Naive thymus-derived CD8-positive, alpha-beta T cell (primary cell): ENCODE results near the gene RPL13A. TPM values are rescaled to one million over a fixed set of nuclear protein-coding genes. Genes with fewer than 3 reads are reported as not detected.
"Not testable (repeated sequence)": the region's sequence is repeated elsewhere in the genome, so short reads cannot be mapped to it uniquely, and the experiment has no call there.

Source experiments
- ATAC-seq, 2 donors: fragments of 150-1000 bp; cut with Tn5 transposase in 1 of 2; sonication (Bioruptor Pico), chemical (Tn5 transposase) in 1 of 2; 1 replicate in 1 of 2; 2 replicates in 1 of 2; pipeline ENCODE4 v1.10.0; 2021; ENCODE audit warnings: mild to moderate bottlenecking in 2 of 2, moderate library complexity in 2 of 2
- POLR2A ChIA-PET: fragments of 350-600 bp; sonication (Branson Sonifier 250); formaldehyde crosslinking; loops from one replicate; lab custom pipeline; 2021; ENCODE audit warnings: antibody characterized with exemption; lab: Charles Lee
- DNase-seq, 10 donors: peaks; one replicate each; pipeline versions ENCODE4 v3.0.0 to v3.0.0-alpha.2; 2020 to 2022
- H3K27ac Mint-ChIP-seq, 10 donors: one replicate each; pipeline ENCODE4 v1.8.0; 2020 to 2022; ENCODE audit warnings: mild to moderate bottlenecking in 10 of 10, mixed read lengths in 10 of 10, moderate library complexity in 4 of 10, inconsistent platforms in 1 of 10
- H3K27me3 Mint-ChIP-seq, 5 donors: one replicate each; pipeline ENCODE4 v1.8.0; 2021 to 2022; ENCODE audit warnings: mixed read lengths in 5 of 5
- H3K36me3 Mint-ChIP-seq, 3 donors: one replicate each; pipeline ENCODE4 v1.8.0; 2020 to 2022; ENCODE audit warnings: mixed read lengths in 3 of 3, mild to moderate bottlenecking in 2 of 3, inconsistent platforms in 1 of 3
- H3K4me1 Mint-ChIP-seq, 4 donors: one replicate each; pipeline ENCODE4 v1.8.0; 2021 to 2022; ENCODE audit warnings: mixed read lengths in 4 of 4
- H3K4me3 Mint-ChIP-seq, 10 donors: one replicate each; pipeline ENCODE4 v1.8.0; 2020 to 2022; ENCODE audit warnings: mild to moderate bottlenecking in 10 of 10, mixed read lengths in 10 of 10, moderate library complexity in 6 of 10, inconsistent platforms in 1 of 10
- H3K9me3 Mint-ChIP-seq, 9 donors: one replicate each; pipeline ENCODE4 v1.8.0; 2020 to 2022; ENCODE audit warnings: mixed read lengths in 9 of 9, mild to moderate bottlenecking in 3 of 9, inconsistent platforms in 1 of 9, moderate library complexity in 1 of 9
- polyA plus RNA-seq, 3 donors: library from polyadenylated mRNA; unstranded; fragments of 300-500 nt; fragmentation: Illumina TruSeq; gene quantifications; one replicate each; pipeline ENCODE4 v1.2.3, GENCODE V29; 2021
- total RNA-seq, 8 experiments: library from RNA in 2 of 8; stranded (reverse) in 2 of 8; gene quantifications; one replicate each; pipeline ENCODE4 v1.2.3 and lab custom pipeline; 2021 to 2026

Gene RPL13A
- total and polyA plus RNA-seq, 5 experiments from 2014 or later, result 3,162 to 5,167 (median 3,664) TPM

DNA sequence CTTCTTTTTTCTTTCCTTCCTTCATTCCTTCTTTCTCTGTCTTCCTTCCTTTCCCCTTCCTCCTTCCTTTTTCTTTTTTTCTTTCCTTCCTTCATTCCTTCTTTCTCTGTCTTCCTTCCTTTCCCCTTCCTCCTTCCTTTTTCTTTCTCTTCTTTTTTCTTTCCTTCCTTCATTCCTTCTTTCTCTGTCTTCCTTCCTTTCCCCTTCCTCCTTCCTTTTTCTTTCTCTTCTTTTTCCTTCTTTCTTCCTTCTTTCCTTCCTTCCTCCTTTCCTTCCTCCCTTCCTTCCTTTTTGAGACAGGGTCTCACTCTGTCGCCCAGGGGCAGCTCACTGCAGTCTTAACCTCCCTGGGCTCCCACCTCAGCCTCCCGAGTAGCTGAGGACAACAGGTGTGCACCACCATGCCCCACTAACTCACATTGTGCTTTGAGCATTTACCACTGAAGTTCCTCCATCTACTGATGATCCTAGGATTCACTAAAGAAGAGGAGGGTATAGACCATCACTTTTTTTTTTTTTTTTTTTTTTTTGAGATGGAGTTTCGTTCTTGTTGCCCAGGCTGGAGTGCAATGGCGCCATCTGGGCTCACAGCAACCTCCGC, 43.2 kb upstream of the RPL13A start:
- POLR2A ChIA-PET, result interaction anchor here (0.6 to 2.3 kb wide), 5 partner anchors 26 to 123 kb away, joined by 3 to 13 read pairs (median 3); partner anchors contain the start of gene RPL13A
- not testable (repeated sequence) for DNase-seq, H3K9me3 Mint-ChIP-seq, ATAC-seq
- peaks cover 23 to 37% (median 31%) of the 10 kb centered on the region in 5 donors for H3K27me3 Mint-ChIP-seq
- H3K27ac Mint-ChIP-seq, result peak overlapping the region in 7 of 10 donors; percentile 78 to 93 (median 90)
- H3K36me3 Mint-ChIP-seq, result peaks cover 0 to 25% (median 5%) of the 10 kb centered on the region in 3 donors
- H3K4me3 Mint-ChIP-seq, result peak overlapping the region; percentile 77 to 90 (median 84)
- H3K4me1 Mint-ChIP-seq, result peaks cover 28 to 56% (median 46%) of the 10 kb centered on the region in 4 donors

DNA sequence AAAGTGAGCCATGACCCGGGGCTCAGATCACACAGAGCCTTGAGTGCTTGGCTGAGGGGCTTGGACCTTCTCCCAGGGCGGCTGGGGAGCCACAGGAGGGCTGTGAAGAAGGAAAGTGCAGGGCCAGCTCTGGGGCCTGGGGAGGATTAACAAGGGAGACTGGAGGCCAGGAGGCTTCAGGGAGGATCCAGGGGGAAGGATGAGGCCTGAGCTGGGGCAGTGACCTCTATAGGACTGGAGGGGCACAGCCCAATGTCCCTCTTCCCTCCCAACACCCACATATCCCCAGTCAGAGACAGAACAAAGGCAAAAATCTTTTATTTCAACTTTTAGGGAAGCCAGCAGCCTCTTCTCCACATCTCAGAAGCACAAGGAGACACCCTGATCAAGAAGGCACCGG, 41.4 kb upstream of the RPL13A start:
- peak overlapping the region in 1 of 10 donors; percentile 70 for H3K4me3 Mint-ChIP-seq
- H3K4me1 Mint-ChIP-seq, result peaks cover 29 to 63% (median 52%) of the 10 kb centered on the region in 4 donors
- H3K27ac Mint-ChIP-seq, result peak overlapping the region in 3 of 10 donors; percentile 39 to 82 (median 40)
- H3K36me3 Mint-ChIP-seq, result peaks cover 0 to 31% (median 0%) of the 10 kb centered on the region in 3 donors
- no peak for ATAC-seq
- POLR2A ChIA-PET, result interaction anchor here (0.7 to 2.3 kb wide), 7 partner anchors 8 to 220 kb away, joined by 3 to 13 read pairs (median 3); partner anchors contain the start of gene RPL13A
- H3K9me3 Mint-ChIP-seq, result no peaks in the 10 kb centered on the region
- peaks cover 8 to 19% (median 13%) of the 10 kb centered on the region in 5 donors for H3K27me3 Mint-ChIP-seq
- no peak for DNase-seq

DNA sequence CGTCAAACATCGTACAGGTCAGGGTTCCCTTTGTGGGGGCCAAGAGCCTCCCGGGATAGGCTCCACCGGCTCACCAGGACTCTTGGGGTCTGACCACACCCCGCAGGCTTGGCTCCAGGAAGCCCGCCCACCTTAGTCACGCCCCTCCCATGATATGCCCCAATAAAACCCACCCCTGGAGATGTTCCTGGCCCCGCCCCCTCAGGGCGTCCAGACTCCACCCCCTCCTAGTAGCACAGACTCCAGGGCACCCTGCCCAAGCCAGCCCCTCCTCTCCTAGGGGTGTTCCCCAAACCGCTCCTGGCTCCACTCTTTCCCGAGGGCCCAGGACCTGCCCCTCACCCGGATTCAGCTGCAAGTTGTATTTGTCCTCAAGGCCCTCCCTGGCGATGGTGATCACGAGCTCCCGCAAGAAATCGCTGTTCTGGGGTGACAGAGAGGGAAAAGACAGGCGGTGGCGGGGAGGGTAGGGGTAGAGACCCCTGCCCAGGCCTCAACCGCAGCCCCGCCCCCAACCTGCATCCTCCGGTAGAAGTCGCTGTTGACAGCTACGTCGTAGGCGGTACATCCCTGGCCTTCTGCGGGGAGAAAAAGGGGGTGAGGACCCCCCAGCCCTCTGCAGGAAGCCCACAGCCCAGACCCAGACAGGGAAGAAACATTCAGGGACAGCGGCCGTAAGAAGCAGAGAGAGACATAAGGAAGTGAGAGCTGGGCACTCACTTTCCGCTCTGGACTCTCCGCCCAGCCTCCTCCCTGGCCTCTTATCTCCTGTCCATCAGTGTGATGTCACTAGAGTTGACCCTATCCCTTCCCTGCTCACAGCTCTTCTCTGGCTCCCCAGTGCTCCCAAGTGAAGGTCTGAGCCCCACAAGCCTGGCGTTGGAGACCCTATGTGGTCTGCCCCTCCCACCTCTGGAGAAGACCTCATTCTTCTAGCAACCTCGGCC, 39.6 kb upstream of the RPL13A start:
- Mint-ChIP-seq H3K4me1 (peaks cover 25 to 63% (median 54%) of the 10 kb centered on the region in 4 donors), H3K27ac (peak overlapping the region in 8 of 10 donors; percentile 31 to 89 (median 64)), H3K27me3 (peaks cover 0 to 5% (median 0%) of the 10 kb centered on the region in 5 donors), H3K36me3 (peaks cover 0 to 33% (median 0%) of the 10 kb centered on the region in 3 donors), H3K4me3 (peak overlapping the region in 1 of 10 donors; percentile 6), H3K9me3 (no peaks in the 10 kb centered on the region)
- DNase-seq, result no peak
- no peak for ATAC-seq
- POLR2A ChIA-PET, result interaction anchor here (0.6 to 12.3 kb wide), 5 partner anchors 21 to 559 kb away, joined by 3 to 321 read pairs (median 4); partner anchors contain the start of genes FLT3LG and RPL13A

DNA sequence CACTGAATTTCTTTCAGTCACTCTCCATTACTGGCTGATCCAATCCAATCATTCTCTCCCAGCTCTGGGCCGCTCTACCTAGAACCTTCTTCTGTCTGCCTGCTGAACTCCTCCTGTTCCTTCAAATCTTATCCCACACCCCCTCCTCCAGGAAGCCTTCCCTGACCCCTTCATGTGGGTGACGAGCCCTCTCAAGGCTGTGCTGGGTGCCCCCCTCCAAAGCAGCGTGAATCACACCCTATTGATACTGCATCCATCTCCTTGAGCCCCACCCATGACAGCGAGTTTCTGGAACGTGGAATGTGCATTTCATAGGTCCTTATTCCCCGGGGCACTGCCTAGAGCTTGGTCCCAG, 39.0 kb upstream of the RPL13A start:
- Mint-ChIP-seq H3K4me1 (peaks cover 27 to 63% (median 56%) of the 10 kb centered on the region in 4 donors), H3K4me3 (peak overlapping the region in 6 of 10 donors; percentile 18 to 81 (median 49)), H3K9me3 (no peaks in the 10 kb centered on the region), H3K27ac (peak overlapping the region in 7 of 10 donors; percentile 56 to 89 (median 67)), H3K36me3 (peaks cover 0 to 33% (median 0%) of the 10 kb centered on the region in 3 donors), H3K27me3 (peaks cover 0 to 2% (median 0%) of the 10 kb centered on the region in 5 donors)
- POLR2A ChIA-PET, result interaction anchor here (0.9 to 12.3 kb wide), 2 partner anchors 20 to 64 kb away, joined by 3 to 321 read pairs; partner anchors contain the start of gene FLT3LG
- ATAC-seq (no peak), DNase-seq (no peak)

DNA sequence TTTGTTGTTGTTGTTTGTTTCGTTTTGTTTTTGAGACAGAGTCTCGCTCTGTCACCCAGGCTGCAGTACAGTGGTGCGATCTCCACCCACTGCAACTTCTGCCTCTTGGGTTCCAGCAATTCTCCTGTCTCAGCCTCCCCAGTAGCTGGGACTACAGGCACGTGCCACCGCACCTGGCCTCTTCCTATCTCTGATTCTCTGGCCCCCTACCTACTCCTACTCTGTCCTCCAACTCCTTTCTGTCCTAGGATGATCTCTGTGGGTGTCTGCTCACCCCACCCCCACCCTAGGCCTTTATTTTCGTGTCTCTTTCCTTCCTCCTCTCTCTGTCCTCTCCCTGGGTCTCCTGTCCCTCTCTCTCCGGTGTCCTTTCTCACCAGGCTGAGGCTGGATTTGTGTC, 37.0 kb upstream of the RPL13A start:
- POLR2A ChIA-PET, result interaction anchor here (0.6 to 12.3 kb wide), 5 partner anchors 18 to 119 kb away, joined by 3 to 321 read pairs (median 5); partner anchors contain the start of gene FLT3LG
- ATAC-seq (no peak), DNase-seq (no peak)
- Mint-ChIP-seq H3K4me1 (peaks cover 24 to 61% (median 57%) of the 10 kb centered on the region in 4 donors), H3K27ac (peak overlapping the region; percentile 61 to 100 (median 84)), H3K4me3 (peak overlapping the region; percentile 95 to 100 (median 99)), H3K36me3 (peaks cover 0 to 35% (median 0%) of the 10 kb centered on the region in 3 donors), H3K27me3 (no peaks in the 10 kb centered on the region), H3K9me3 (no peaks in the 10 kb centered on the region)

DNA sequence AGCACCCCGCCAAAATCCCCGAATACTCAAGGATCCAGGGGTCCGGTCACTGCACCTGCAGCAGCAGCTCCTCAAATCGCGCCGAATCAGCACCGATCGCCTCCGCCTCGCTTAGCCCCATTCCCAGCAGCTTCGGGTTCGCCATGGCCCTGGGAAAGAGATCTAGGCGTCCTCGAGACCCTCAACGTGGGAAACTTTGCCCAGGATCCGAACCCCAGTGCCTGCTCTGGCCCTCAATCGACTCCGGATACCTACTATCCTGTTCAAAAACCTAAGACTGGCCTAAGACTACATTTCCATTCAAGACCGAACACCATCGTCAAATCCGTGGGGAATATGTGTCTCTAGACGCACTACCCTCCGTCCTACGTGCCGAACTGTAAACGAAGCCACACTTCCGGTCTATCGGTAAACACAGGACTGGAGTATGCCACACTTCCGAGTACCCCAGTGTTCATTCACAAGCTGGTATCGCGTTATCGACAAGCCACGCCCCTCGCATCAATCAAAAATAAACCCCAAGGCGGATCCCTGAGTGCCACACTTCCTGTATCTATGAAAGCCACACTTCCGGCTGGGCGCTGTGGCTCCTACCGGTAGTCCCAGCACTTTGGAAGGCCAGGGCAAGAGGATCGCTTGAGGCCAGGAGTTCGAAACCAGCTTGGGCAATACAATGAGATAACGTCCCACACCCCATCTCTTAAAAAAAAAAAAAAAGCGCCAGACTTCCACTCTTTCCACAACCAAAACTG, 35.8 kb upstream of the RPL13A start, which contains the start of gene PIH1D1:
TSS of gene PIH1D1 (minus strand) at position 385 of the 752 bp plus-strand sequence. CDS start at position 145, 240 bp downstream.
- H3K9me3 Mint-ChIP-seq, result no peaks in the 10 kb centered on the region
- H3K4me3 Mint-ChIP-seq, result peak within 1 kb of the TSS; percentile 95 to 100 (median 99)
- H3K27ac Mint-ChIP-seq, result peak within 1 kb of the TSS; percentile 93 to 100 (median 100)

DNA sequence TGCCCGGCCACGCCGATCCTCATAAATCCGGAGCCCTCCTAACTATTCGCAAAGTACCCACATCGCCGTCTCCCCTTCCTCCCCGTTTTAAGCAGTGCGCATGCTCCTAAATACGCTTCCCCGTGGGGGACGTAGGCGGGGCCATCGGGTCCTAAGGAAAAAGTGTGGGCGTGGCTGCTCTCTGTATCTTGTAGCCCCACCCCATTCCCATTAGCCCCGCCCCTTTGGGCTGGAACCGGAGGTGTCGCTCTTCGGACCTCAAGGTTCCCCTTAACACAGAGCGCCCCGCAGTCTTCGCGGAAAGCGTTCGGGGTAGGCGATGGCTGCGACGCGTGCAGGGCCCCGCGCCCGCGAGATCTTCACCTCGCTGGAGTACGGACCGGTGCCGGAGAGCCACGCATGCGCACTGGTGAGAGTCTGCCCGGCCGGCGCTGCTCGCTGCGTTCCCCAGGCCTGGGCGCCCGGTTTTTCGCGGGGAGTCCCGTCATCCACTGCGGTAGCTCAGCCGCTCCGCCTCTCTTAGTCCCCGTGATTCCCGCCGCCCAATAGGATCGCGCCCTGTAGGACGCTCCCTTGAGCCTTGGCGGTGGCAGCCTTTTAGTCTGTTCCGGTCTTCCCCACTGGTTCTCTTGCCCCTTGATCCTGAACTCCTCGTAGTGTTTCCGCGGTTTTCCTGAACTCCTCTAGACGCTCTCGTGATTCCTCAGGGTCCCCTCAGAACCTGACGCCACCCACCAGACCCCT, 34.2 kb upstream of the RPL13A start, which contains the start of gene ALDH16A1:
TSS of gene ALDH16A1 (plus strand) at position 213 of the 744 bp plus-strand sequence. CDS start at position 320, 107 bp downstream.
- POLR2A ChIA-PET, result interaction anchor here (0.6 to 12.3 kb wide), 20 partner anchors 10 to 265 kb away, joined by 3 to 321 read pairs (median 5); partner anchors contain the start of genes CD37, FLT3LG, KASH5 and NOSIP
- H3K4me3 Mint-ChIP-seq, result peak within 1 kb of the TSS; percentile 95 to 100 (median 99)
- H3K4me1 Mint-ChIP-seq, result peaks cover 22 to 67% (median 63%) of the 10 kb centered on the region in 4 donors
- DNase-seq (peak; percentile 95 to 99 (median 98)), ATAC-seq (peak; percentile 84 to 87)
- peaks cover 0 to 42% (median 8%) of the 10 kb centered on the region in 3 donors for H3K36me3 Mint-ChIP-seq
- peak within 1 kb of the TSS; percentile 93 to 100 (median 100) for H3K27ac Mint-ChIP-seq
- no peaks in the 10 kb centered on the region for H3K9me3 Mint-ChIP-seq
- no peaks in the 10 kb centered on the region for H3K27me3 Mint-ChIP-seq

More for the DNA sequence above, 35.8 kb upstream of the RPL13A start, which contains the start of gene PIH1D1:
- Mint-ChIP-seq H3K4me1 (peaks cover 22 to 63% (median 61%) of the 10 kb centered on the region in 4 donors), H3K27me3 (no peaks in the 10 kb centered on the region), H3K36me3 (peaks cover 0 to 40% (median 7%) of the 10 kb centered on the region in 3 donors)
- ATAC-seq, result peak; percentile 62 to 69
- POLR2A ChIA-PET, result interaction anchor here (0.7 to 12.3 kb wide), 20 partner anchors 9 to 605 kb away, joined by 3 to 321 read pairs (median 5); partner anchors contain the start of genes FLT3LG, FTL, KASH5 and PRMT1
- peak; percentile 76 to 99 (median 94) for DNase-seq

DNA sequence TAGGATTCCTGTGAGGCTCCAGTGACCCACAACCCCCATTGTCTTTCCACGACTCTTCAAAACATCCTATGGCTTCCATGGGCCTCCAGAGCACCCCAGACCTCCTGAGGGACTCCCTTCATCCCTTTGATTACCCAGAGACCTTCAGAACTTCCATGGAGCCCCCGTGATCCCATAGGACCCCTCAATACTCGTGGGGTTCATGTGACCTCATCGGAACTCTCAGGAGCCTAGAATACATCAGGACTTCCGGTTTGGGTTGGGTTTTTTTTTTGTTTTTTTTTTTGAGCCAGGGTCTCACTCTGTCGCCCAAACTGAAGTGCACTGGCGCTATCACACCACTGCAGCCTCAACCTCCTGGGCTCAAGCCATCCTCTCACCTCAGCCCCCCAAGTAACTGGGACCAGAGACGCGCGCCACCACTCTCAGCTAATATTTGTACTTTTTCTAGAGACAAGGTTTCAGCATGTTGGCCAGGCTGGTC, 33.6 kb upstream of the RPL13A start:
- Mint-ChIP-seq H3K4me3 (peak overlapping the region; percentile 95 to 100 (median 98)), H3K27ac (peak overlapping the region; percentile 93 to 100 (median 100)), H3K4me1 (peaks cover 17 to 65% (median 57%) of the 10 kb centered on the region in 4 donors), H3K27me3 (no peaks in the 10 kb centered on the region), H3K9me3 (no peaks in the 10 kb centered on the region), H3K36me3 (peaks cover 0 to 36% (median 8%) of the 10 kb centered on the region in 3 donors)
- ATAC-seq (peak in 1 of 2 donors; percentile 3), DNase-seq (no peak)
- POLR2A ChIA-PET, result interaction anchor here (0.6 to 12.3 kb wide), 20 partner anchors 8 to 264 kb away, joined by 3 to 321 read pairs (median 4); partner anchors contain the start of genes CD37, FLT3LG, KASH5 and NOSIP

DNA sequence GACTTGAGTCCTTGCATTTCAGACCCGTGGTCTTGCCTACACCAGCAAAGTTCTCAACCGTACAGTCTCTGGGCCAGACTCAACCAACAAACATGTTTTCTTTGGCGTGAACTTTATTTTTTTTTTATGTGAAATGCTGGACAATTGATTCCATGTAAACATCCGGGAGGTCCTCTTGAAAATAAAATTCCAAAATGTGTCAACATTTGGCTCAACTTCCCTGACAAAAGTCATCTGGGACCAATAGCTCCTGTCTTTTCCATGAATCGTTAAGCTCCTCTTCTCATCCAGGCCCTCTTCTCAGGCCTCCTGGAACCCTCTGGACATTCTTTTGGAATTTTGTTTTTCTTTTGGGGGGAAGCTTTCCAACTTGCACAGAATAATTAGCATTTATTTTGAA, 31.6 kb upstream of the RPL13A start:
- peak overlapping the region in 6 of 10 donors; percentile 36 to 87 (median 56) for H3K27ac Mint-ChIP-seq
- H3K27me3 Mint-ChIP-seq, result no peaks in the 10 kb centered on the region
- POLR2A ChIA-PET, result interaction anchor here (0.9 to 12.3 kb wide), 2 partner anchors 13 to 40 kb away, joined by 3 to 321 read pairs; partner anchors contain the start of genes FLT3LG and RPS11

DNA sequence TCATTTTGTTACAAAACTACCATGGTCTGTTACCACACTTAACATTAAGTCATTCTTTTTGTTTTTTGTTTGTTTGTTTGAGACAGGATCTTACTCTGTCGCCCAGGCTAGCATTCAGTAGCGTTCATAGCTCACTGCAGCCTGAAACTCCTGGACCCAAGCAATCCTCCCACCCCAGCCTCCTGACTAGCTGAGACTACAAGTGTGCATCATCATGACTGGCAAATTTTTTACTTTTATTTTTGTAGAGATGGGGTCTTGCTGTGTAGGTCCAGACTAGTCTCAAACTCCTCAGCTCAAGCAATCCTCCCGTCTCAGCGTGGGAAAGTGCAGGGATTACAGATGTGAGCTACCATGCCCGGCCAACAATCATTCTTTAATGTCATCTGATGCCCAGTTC, 31.1 kb upstream of the RPL13A start:
- DNase-seq (no peak), ATAC-seq (no peak)
- Mint-ChIP-seq H3K4me3 (peak overlapping the region in 5 of 10 donors; percentile 7 to 75 (median 33)), H3K27ac (peak overlapping the region in 7 of 10 donors; percentile 8 to 87 (median 50)), H3K9me3 (no peaks in the 10 kb centered on the region), H3K27me3 (no peaks in the 10 kb centered on the region), H3K4me1 (peaks cover 12 to 48% (median 39%) of the 10 kb centered on the region in 4 donors), H3K36me3 (peaks cover 0 to 34% (median 8%) of the 10 kb centered on the region in 3 donors)
- POLR2A ChIA-PET, result interaction anchor here (12.3 kb wide), 1 partner anchor 13 kb away, joined by 321 read pairs; the partner anchor contains the start of gene FLT3LG

More for the DNA sequence above, 31.6 kb upstream of the RPL13A start:
- no peaks in the 10 kb centered on the region for H3K9me3 Mint-ChIP-seq
- H3K4me1 Mint-ChIP-seq, result peaks cover 12 to 52% (median 43%) of the 10 kb centered on the region in 4 donors
- peaks cover 0 to 33% (median 8%) of the 10 kb centered on the region in 3 donors for H3K36me3 Mint-ChIP-seq
- DNase-seq, result no peak
- H3K4me3 Mint-ChIP-seq, result peak overlapping the region in 6 of 10 donors; percentile 7 to 75 (median 39)
- ATAC-seq, result no peak
